Activated CD8-positive, alpha-beta memory T cell treated with anti-CD3 and anti-CD28 coated beads for 48 hours (primary cell): Measurements from ENCODE around the gene MYL3.
A peak's percentile ranks its signal among the peaks of the same experiment; 100 is the strongest.

Source experiments
- DNase-seq, 3 experiments: peaks; one replicate each; pipeline ENCODE4 v3.0.0-alpha.2; 2020; ENCODE audit warnings: low read depth in 2 of 3, low spot score in 2 of 3

MYL3 gene

DNA sequence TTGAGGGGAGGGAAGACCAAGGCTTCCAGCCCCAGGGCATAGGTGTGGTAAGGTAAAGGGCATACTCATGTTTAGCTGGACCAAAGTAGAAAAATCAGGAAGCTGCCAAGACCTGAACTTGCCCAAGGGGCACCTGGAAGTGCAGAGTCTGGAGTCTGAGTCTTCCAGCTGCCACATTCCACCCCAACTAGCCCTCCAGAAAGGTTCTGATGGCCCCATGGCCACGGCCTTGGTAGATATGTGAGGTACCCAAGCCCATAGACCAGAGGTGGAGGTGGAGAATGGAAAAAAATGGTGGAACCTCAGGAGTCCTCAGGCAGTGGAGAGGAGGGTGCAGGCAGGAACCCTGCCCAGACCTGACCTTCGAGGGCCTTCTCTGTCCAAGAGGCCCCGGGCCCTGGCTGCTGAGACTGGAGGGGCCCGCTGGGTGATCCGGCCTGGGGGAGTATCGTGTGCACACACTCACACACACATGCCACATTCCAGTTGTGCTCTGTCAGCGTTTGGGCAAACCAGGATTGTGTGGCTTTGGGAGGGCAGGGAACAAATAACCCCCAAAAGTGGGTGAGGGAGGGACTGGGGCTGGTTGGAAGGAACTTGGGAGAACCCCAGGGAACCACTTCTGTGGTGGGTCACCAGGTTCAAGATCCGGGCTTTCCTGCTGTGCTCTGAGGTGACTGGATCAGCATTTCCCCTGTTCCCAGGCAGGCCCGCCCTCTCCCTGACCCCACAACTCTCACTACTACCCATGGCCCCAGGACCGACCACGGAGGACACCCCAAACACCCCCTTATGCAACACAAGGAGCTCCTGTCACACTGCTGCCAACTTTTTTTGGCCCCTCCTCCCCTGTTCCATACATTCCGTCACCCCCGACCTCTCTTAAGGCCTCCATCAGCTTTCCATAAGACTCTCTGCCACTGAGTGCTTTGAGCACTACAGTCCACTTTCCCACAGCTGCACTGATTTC is 11.6 kb downstream of the MYL3 start:
- DNase-seq, result no peak

GRCh38 chr3:46850468-46850779 is 12.8 kb downstream of the MYL3 start:
- no peak for DNase-seq

DNA sequence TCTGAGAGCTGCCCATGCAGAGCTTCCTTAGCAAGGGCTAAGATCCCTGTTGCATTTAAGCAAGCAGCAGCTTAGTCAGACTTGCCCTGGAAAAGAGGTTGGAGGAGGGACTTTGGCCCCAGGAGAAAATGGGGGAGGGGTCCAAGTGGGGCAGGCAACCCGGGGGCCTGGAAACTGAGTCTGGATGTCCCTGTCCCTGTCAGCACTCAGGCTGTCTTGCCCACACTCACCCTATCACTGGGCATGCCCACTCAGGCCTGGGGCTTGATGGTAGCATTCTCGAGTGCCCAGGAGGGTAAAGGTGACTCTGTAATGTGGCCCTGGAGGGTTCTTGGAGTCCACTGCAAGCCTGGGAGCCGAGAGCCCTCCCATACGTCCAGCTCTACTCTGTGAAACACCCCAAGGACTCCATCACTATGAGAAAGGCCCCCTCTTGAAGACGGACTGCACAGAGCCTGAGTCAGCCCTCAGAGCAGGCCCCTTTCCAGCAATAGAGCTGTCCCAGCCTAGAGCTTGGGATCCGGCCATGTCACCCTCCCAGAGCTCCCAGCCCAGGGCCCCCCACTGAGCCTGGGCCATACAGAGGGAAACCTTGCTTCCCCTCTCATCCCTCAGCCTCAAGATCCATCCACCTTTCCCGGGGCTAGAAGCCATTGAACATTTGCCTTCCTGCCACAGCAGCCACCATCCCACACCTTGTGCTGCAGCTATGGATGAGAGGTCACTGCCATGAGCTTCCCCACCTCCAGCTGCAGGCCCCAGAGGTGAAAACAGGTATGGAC is 13.4 kb downstream of the MYL3 start:
- no peak for DNase-seq

GRCh38 chr3:46849045-46849631 is 14.1 kb downstream of the MYL3 start:
- DNase-seq, result no peak

GRCh38 chr3:46848271-46849044 is 14.8 kb downstream of the MYL3 start:
- DNase-seq, result no peak

GRCh38 chr3:46847744-46848143 is 15.5 kb downstream of the MYL3 start:
- no peak for DNase-seq

- no peak for DNase-seq
Observed at GRCh38 chr3:46846624-46847542, 16.4 kb downstream of the MYL3 start.

GRCh38 chr3:46845860-46846623 is 17.2 kb downstream of the MYL3 start:
- peak; percentile 43 to 48 (median 47) for DNase-seq

GRCh38 chr3:46845397-46845859 is 17.8 kb downstream of the MYL3 start:
- DNase-seq, result no peak

GRCh38 chr3:46844881-46845312 is 18.3 kb downstream of the MYL3 start:
- no peak for DNase-seq

- DNase-seq, result no peak
Observed at GRCh38 chr3:46844397-46844796, 18.8 kb downstream of the MYL3 start.

GRCh38 chr3:46843508-46843907 is 19.7 kb downstream of the MYL3 start:
- DNase-seq, result no peak

DNA sequence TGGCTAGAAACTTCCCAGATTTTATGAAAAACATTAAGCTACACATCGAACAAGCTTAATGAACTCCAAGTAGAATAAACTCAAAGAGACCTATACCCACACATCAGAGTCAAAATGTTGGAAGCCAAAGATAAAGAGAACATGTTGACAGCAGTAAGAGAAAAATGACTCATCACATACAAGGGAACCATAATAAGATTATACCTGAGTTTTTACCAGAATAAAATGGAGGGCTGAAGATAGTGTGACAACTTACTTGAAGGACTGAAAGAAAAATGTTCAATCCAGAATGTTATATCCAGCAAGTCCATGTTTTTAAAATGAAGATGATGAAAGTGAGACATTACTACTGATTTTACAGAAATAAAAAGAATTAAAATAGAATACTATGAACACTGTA is 22.8 kb downstream of the MYL3 start:
- DNase-seq, result no peak

- DNase-seq, result no peak
Observed at GRCh38 chr3:46838301-46838700, 24.9 kb downstream of the MYL3 start.

DNA sequence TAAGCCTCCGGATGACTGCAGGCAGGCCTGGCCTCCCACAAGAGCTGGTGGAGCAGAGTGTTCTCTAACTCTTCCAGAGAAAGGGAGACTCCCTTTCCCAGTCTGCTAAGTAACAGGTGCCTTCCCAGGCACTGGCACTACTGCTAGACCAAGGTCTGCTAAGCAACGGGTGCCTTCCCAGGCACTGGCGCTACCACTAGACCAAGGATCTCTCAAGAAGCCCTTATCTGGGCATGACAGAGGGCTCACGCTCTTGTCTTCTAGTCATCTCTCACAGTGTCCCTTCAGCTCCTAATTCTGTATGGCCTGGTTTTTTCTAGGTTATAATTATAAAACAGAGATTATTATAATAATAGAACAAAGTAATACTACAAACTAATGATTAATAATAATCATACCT is 27.8 kb downstream of the MYL3 start:
- DNase-seq, result no peak

GRCh38 chr3:46835054-46835453 is 28.2 kb downstream of the MYL3 start:
- no peak for DNase-seq

DNA sequence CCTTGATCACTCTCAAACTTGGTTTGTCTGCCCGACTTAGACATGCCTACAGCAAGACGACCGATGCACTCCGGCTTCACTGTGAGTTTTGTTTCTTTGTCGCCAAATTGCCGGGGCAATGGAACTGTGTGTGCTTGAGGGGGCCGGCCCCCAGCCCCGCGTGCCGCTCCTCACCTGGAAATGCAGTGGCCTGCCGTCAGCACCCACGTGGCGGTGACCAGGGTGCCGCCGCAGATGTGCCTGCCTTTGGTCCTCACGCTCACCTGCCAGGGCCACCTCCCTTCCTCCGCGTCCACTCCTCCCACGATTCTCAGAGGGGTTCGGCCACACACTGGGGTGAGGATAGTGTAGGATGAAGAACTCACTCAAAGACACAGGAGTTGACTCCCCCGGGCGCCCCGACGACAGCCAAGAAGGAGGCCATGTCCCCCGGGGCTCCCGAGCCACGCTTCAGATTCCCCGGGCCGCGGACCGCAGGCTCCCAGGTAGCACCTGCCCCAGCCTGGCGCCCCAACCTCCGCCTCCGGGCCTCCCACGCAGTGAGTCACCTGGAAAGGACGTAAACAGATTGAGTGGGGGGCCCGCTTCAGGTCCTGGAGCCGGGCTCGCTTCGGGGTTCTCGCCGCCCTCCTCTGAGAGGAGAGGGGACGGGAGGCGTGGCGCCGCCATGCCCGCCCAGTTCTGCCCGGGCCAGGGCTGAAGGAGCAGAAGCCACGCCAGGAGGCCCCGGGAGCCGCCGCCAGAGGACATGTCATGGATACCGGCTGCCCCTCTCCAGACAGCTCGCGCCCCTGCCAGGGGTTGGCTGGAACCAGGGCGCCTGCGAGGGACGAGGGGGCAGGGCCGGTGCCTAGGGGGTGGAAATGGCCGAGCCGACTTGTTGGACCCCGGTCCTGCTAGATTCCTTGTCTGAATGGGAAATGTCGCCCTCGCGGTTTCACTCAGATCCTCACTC is 29.6 kb downstream of the MYL3 start:
- DNase-seq, result no peak

- DNase-seq, result no peak
Observed at GRCh38 chr3:46831841-46832240, 31.4 kb downstream of the MYL3 start.
